ENCODE results near the gene MSH5. TPM values are rescaled to one million over a fixed set of nuclear protein-coding genes. Genes with fewer than 3 reads are reported as not detected.

MSH5 gene
- total RNA-seq, 1 experiment from 2014 or later = 22.4 TPM

GRCh38 chr6:31719001-31719400, 20.8 kb upstream of the MSH5 start:
- H3K79me1 ChIP-seq (ENCODE audit: insufficient read depth, low read depth, low read length, poor library complexity, severe bottlenecking) = no peaks in the 10 kb centered on the region
- no peak overlapping the region for H3K4me2 ChIP-seq (ENCODE audit: insufficient read depth, insufficient read length, low read length)
- H2AFZ ChIP-seq (ENCODE audit: low read length) = no peak overlapping the region
- H3K9ac ChIP-seq (ENCODE audit: extremely low read depth, insufficient read length, low read length) = no peak overlapping the region
- no peaks in the 10 kb centered on the region for H3K36me3 Mint-ChIP-seq (ENCODE audit: insufficient read depth in 1 of 3, low read depth in 3 of 3)
- H3K23ac ChIP-seq (ENCODE audit: insufficient read length, low read depth, low read length) = no peak overlapping the region
- no peaks in the 10 kb centered on the region for H3K79me2 ChIP-seq (ENCODE audit: insufficient read depth, low read length)
- H3K27ac Mint-ChIP-seq = peak overlapping the region in 2 of 3 experiments; percentile 87 to 90; a peak in 3 of 7 replicates
- H4K20me1 ChIP-seq (ENCODE audit: control insufficient read depth, insufficient read depth, insufficient read length) = no peaks in the 10 kb centered on the region
- peaks cover 10% of the 10 kb centered on the region; the same call in 1 of the 2 replicates for H3K4me1 ChIP-seq (ENCODE audit: insufficient read depth, low read length)
- H2AK5ac ChIP-seq (ENCODE audit: insufficient read length, low read length) = no peak overlapping the region
- H3K9me3 Mint-ChIP-seq = no peaks in the 10 kb centered on the region
- no peak overlapping the region for H3K4ac ChIP-seq (ENCODE audit: low read depth, low read length)
- no CpG with 5 or more reads among the region's 6 CpGs for WGBS (ENCODE audit: extremely low coverage, insufficient read length, low lambda C conversion rate)
- H3K4me3 Mint-ChIP-seq = peak overlapping the region in 1 of 2 experiments; percentile 13; a peak in 2 of 5 replicates
- no peak overlapping the region for H2BK15ac ChIP-seq (ENCODE audit: low read depth, low read length)
- no peaks in the 10 kb centered on the region for H3K9me3 ChIP-seq (ENCODE audit: control insufficient read depth, low read depth, low read length)
- TF ChIP-seq CTCF (conservative IDR thresholded peaks at IDR 0.05) = no peak
- no peaks in the 10 kb centered on the region for H3K23me2 ChIP-seq (ENCODE audit: insufficient read length, low read depth, low read length, poor library complexity, severe bottlenecking)
- no peak overlapping the region for H2BK20ac ChIP-seq (ENCODE audit: low read depth, low read length, poor library complexity, severe bottlenecking)
- no peak overlapping the region for H4K5ac ChIP-seq (ENCODE audit: insufficient read length, low read depth, low read length)
- no peak overlapping the region for H3K18ac ChIP-seq (ENCODE audit: insufficient read length, low read depth, low read length)
- H4K8ac ChIP-seq (replicated peaks; ENCODE audit: insufficient read length, low read depth, low read length) = no peak overlapping the region
- no peak overlapping the region for H3K14ac ChIP-seq (ENCODE audit: insufficient read depth, low read length)
- H3K27me3 ChIP-seq (ENCODE audit: insufficient read depth, low read length) = no peaks in the 10 kb centered on the region
- DNase-seq = no peak
- peaks cover 27 to 38% of the 10 kb centered on the region in 2 experiments for H3K4me1 Mint-ChIP-seq
- no peak overlapping the region for H3K27ac ChIP-seq (ENCODE audit: insufficient read length, low read depth, low read length)
- H3T11ph ChIP-seq (ENCODE audit: low read length) = no peak overlapping the region
- H2BK12ac ChIP-seq (ENCODE audit: insufficient read length, low read depth, low read length) = no peak overlapping the region
- H2BK120ac ChIP-seq (ENCODE audit: low read depth, low read length, poor library complexity, severe bottlenecking) = no peak overlapping the region
- H2BK5ac ChIP-seq (ENCODE audit: insufficient read length, low read length) = no peak overlapping the region
- no peaks in the 10 kb centered on the region for H3K27me3 Mint-ChIP-seq (ENCODE audit: low read depth)
- H4K91ac ChIP-seq (ENCODE audit: insufficient read length, low read depth, low read length) = no peak overlapping the region
- no peak overlapping the region for H3K56ac ChIP-seq (ENCODE audit: insufficient read length, low read depth, low read length)
